K562 (cell line): Measurements from ENCODE around the gene YIPF2. TPM values are rescaled to one million over a fixed set of nuclear protein-coding genes. Genes with fewer than 3 reads are reported as not detected.

Experiments
- CBX1 ChIP-seq: sonication (generic); IDR thresholded peaks from 2 replicates; pipeline ENCODE4 v1.6.1; 2016; ENCODE audit warnings: antibody characterized with exemption, low read depth, mild to moderate bottlenecking
- CTBP1 ChIP-seq: fragments of 450-650 bp; IDR thresholded peaks from 2 replicates; pipeline ENCODE4 v1.6.1; 2016; ENCODE audit warnings: borderline replicate concordance
- HCFC1 ChIP-seq: IDR thresholded peaks from 2 replicates; pipeline ENCODE4 v1.6.1; 2012; ENCODE audit warnings: low read depth, low read length, improper control_type of control experiment
- HNRNPL ChIP-seq: fragments of 200-400 bp; formaldehyde crosslinking; IDR thresholded peaks from 2 replicates; pipeline ENCODE4 v1.6.1; 2017; ENCODE audit warnings: low read depth, mild to moderate bottlenecking, low read length
- NR2C1 ChIP-seq, 2 experiments: fragments of 450-650 bp; IDR thresholded peaks; 2 replicates each; pipeline ENCODE4 v1.6.1; 2017; ENCODE audit warnings: mild to moderate bottlenecking in 2 of 2, antibody characterized with exemption in 1 of 2, inconsistent platforms in 1 of 2, missing compliant biosample characterization in 1 of 2, missing genetic modification characterization in 1 of 2
- POLR2A ChIP-seq: fragments of 450-650 bp; conservative IDR thresholded peaks from 2 replicates; pipeline ENCODE4 v1.6.1; 2016
- ZKSCAN1 ChIP-seq: fragments of 150-350 bp; IDR thresholded peaks from 2 replicates; pipeline ENCODE4 v1.6.1; 2016; ENCODE audit warnings: low read depth, low read length
- polyA plus RNA-seq, 8 experiments: library from polyadenylated mRNA; depleted of rRNA in 4 of 8; stranded (reverse) in 5 of 8; unstranded in 3 of 8; fragments of >200 nt; fragmentation: Nextera tagmentation in 2 of 8; fragmentation: Illumina TruSeq in 1 of 8; extraction: Ambion mirVana in 2 of 8; extraction: Trizol in 1 of 8; gene quantifications; 2 replicates each; pipeline versions ENCODE4 v1.2.1 to v1.2.3, GENCODE V29; 2011 to 2014; ENCODE audit warnings: inconsistent platforms in 1 of 8, missing spikeins in 1 of 8
- total RNA-seq, 7 experiments: library from RNA; depleted of rRNA in 6 of 7; stranded (reverse); fragments of >200 nt in 6 of 7; fragmentation: Illumina TruSeq in 2 of 7; extraction: Trizol in 2 of 7; gene quantifications; 2 replicates each; pipeline versions ENCODE4 v1.2.1 to v1.2.3, GENCODE V29; 2011 to 2021; ENCODE audit warnings: low replicate concordance in 1 of 7
- TF ChIP-seq, protein P1 (sequence below): sonication (generic); formaldehyde crosslinking; IDR thresholded peaks from 2 replicates; pipeline ENCODE4 v1.8.0; 2023; ENCODE audit warnings: mild to moderate bottlenecking, missing genetic modification reagents
- TF ChIP-seq, protein P2 (sequence below): sonication (generic); formaldehyde crosslinking; IDR thresholded peaks from 2 replicates; pipeline ENCODE4 v1.8.0; 2022; ENCODE audit warnings: missing genetic modification reagents, mild to moderate bottlenecking, borderline replicate concordance
- TF ChIP-seq, protein P3 (sequence below), 2 experiments: fragments of 450-650 bp; IDR thresholded peaks; 2 replicates each; pipeline ENCODE4 v1.6.1; 2016; ENCODE audit warnings: mild to moderate bottlenecking in 2 of 2, borderline replicate concordance in 1 of 2, low read depth in 1 of 2, moderate library complexity in 1 of 2

Gene YIPF2
- total and polyA plus RNA-seq, 9 of the 15 experiments (the other 6 are each of a cell fraction or from before 2014, with no cell fraction given): 1.3 to 65.2 (median 31.6) TPM

DNA sequence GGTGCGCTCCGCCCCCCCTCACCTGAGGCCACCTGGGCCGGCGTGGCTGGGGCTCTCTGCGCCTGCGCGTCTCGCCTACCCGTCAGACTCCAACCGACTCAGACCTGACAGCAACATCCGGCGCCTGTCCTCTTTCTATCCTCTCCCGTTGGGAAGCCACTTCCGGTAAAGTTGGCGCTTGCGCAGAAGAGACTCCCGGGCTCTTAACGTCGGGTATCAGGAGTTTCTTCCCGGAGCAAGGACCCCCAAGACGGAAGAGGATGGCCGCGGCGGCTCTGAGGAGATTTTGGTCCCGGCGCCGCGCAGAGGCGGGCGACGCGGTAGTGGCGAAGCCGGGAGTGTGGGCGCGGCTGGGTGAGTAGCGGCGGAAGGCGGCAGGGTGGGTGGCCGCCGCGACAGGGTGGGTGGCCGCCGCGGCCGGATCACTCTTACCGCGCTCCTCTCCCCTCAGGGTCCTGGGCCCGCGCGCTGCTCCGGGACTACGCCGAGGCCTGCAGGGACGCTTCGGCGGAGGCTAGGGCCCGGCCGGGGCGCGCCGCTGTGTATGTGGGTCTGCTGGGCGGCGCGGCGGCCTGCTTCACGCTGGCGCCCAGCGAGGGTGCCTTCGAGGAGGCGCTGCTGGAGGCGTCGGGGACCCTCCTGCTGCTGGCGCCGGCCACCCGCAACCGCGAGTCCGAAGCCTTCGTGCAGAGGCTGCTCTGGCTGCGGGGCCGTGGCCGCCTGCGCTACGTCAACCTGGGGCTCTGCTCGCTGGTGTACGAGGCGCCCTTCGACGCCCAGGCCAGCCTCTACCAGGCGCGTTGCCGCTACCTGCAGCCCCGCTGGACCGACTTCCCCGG, at the start of gene YIPF2, which contains the start of gene TIMM29 (continued):
- TF ChIP-seq, protein P1, sequence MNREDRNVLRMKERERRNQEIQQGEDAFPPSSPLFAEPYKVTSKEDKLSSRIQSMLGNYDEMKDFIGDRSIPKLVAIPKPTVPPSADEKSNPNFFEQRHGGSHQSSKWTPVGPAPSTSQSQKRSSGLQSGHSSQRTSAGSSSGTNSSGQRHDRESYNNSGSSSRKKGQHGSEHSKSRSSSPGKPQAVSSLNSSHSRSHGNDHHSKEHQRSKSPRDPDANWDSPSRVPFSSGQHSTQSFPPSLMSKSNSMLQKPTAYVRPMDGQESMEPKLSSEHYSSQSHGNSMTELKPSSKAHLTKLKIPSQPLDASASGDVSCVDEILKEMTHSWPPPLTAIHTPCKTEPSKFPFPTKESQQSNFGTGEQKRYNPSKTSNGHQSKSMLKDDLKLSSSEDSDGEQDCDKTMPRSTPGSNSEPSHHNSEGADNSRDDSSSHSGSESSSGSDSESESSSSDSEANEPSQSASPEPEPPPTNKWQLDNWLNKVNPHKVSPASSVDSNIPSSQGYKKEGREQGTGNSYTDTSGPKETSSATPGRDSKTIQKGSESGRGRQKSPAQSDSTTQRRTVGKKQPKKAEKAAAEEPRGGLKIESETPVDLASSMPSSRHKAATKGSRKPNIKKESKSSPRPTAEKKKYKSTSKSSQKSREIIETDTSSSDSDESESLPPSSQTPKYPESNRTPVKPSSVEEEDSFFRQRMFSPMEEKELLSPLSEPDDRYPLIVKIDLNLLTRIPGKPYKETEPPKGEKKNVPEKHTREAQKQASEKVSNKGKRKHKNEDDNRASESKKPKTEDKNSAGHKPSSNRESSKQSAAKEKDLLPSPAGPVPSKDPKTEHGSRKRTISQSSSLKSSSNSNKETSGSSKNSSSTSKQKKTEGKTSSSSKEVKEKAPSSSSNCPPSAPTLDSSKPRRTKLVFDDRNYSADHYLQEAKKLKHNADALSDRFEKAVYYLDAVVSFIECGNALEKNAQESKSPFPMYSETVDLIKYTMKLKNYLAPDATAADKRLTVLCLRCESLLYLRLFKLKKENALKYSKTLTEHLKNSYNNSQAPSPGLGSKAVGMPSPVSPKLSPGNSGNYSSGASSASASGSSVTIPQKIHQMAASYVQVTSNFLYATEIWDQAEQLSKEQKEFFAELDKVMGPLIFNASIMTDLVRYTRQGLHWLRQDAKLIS (CRISPR knock-in tag): 0 out of 2 replicates have a peak, but pooled peaks have one; percentile 20
- TF ChIP-seq CTBP1 (peak; percentile 70), CBX1 (peak; percentile 44; the same call in 1 of the 2 replicates), NR2C1 (IDR thresholded peaks at IDR 0.05) (peak; percentile 61; the same call in 1 of the 2 replicates), NR2C1 (tag; IDR thresholded peaks at IDR 0.05) (peak; percentile 73), ZKSCAN1 (peak; percentile 69), POLR2A (peak; percentile 79), HCFC1 (peak; percentile 93), HNRNPL (no peak)
- TF ChIP-seq, protein P2, sequence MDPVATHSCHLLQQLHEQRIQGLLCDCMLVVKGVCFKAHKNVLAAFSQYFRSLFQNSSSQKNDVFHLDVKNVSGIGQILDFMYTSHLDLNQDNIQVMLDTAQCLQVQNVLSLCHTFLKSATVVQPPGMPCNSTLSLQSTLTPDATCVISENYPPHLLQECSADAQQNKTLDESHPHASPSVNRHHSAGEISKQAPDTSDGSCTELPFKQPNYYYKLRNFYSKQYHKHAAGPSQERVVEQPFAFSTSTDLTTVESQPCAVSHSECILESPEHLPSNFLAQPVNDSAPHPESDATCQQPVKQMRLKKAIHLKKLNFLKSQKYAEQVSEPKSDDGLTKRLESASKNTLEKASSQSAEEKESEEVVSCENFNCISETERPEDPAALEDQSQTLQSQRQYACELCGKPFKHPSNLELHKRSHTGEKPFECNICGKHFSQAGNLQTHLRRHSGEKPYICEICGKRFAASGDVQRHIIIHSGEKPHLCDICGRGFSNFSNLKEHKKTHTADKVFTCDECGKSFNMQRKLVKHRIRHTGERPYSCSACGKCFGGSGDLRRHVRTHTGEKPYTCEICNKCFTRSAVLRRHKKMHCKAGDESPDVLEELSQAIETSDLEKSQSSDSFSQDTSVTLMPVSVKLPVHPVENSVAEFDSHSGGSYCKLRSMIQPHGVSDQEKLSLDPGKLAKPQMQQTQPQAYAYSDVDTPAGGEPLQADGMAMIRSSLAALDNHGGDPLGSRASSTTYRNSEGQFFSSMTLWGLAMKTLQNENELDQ (CRISPR knock-in tag): no peak
- TF ChIP-seq, protein P3, sequence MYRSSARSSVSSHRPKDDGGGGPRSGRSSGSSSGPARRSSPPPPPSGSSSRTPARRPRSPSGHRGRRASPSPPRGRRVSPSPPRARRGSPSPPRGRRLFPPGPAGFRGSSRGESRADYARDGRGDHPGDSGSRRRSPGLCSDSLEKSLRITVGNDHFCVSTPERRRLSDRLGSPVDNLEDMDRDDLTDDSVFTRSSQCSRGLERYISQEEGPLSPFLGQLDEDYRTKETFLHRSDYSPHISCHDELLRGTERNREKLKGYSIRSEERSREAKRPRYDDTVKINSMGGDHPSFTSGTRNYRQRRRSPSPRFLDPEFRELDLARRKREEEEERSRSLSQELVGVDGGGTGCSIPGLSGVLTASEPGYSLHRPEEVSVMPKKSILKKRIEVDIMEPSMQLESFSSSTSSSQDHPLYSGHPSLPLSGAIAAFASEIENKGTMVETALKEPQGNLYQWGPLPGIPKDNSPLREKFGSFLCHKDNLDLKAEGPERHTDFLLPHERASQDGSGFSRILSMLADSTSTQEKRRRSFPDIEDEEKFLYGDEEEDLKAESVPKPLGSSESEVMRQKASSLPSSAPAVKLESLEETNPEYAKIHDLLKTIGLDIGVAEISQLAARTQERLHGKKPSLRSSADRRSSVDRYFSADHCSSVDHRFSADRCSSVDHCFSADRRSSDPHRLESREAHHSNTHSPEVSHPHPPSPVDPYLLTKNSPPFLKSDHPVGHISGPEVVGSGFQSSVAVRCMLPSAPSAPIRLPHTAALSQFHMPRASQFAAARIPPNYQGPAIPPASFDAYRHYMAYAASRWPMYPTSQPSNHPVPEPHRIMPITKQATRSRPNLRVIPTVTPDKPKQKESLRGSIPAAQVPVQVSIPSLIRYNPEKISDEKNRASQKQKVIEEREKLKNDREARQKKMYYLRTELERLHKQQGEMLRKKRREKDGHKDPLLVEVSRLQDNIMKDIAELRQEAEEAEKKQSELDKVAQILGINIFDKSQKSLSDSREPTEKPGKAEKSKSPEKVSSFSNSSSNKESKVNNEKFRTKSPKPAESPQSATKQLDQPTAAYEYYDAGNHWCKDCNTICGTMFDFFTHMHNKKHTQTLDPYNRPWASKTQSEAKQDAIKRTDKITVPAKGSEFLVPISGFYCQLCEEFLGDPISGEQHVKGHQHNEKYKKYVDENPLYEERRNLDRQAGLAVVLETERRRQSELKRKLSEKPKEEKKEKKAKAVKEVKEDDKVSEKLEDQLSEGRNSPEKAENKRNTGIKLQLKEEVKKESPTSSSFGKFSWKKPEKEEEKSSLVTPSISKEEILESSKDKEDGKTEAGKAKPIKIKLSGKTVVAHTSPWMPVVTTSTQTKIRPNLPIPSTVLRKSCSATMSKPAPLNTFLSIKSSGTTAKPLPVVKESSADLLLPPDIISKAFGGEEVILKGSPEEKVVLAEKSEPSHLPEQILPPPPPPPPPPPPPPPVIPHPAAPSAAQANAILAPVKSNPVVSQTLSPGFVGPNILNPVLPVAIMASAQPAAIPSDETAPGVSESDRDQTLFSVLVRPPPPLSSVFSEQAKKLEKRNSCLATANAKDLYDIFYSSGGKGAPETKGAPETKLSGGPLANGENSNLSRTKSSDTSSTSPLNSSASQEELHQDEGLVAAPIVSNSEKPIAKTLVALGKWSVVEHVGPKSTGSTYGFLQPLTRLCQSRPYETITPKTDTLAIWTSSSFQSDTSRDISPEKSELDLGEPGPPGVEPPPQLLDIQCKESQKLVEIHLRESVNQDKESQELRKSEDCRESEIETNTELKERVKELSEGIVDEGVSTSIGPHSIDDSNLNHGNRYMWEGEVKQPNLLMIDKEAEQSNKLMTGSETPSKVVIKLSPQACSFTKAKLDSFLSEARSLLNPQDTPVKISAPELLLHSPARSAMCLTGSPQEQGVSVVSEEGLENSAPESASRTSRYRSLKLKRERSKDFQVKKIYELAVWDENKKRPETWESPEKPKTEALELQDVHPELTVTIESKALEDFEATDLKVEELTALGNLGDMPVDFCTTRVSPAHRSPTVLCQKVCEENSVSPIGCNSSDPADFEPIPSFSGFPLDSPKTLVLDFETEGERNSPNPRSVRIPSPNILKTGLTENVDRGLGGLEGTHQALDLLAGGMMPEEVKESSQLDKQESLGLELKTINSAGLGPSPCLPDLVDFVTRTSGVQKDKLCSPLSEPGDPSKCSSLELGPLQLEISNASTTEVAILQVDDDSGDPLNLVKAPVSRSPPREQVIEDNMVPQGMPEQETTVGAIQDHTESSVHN (IDR thresholded peaks at IDR 0.05; ENCODE audit: borderline replicate concordance in 1 of 2, low read depth in 1 of 2): no peak
